SH-SY5Y (cell line): ENCODE results near the gene TMPO.

Experiments
- GATA2 ChIP-seq: IDR thresholded peaks from 2 replicates; pipeline ENCODE4 v1.6.1; 2011; ENCODE audit warnings: mild to moderate bottlenecking, low read depth, low read length
- GATA3 ChIP-seq: IDR thresholded peaks from 2 replicates; pipeline ENCODE4 v1.6.1; 2011; ENCODE audit warnings: low read depth, mild to moderate bottlenecking, low read length, moderate library complexity

DNA sequence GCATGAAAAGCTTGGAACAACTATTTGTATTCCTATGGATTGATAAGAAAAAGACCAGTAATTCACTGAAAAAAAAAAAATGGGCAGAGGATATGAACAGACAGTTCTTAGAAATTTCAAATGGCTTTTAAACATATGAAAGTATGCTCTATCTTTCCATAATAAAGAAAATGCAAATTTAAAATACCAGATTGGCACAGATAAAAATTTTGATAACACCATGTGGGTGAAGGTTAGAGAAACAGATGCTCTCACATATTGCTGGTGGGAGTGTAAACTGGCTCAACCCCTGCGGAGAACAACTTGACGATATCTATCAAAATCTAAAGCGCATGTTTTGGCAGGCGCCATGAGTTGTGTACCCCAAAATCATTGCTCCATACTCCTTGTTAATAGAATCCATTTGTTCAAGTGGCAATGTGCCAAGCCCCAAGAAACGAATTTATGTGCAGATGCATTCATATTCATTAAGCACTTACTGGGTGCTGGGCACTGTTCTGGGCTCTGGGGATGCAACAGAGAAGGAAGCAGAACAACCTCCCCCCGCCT lies 29.5 kb upstream of the TMPO start:
- TF ChIP-seq GATA2 (peak; percentile 85), GATA3 (peak; percentile 72)
